Hepatic stellate cell (primary cell): Measurements from ENCODE around the gene SYVN1.

Source experiments
- DNase-seq: peaks from one replicate; pipeline ENCODE4 v3.0.0; 2011; ENCODE audit warnings: low spot score

Gene SYVN1

GRCh38 chr11:65112546-65113360 lies 21.6 kb downstream of the SYVN1 start:
- peak; percentile 71 for DNase-seq

DNA sequence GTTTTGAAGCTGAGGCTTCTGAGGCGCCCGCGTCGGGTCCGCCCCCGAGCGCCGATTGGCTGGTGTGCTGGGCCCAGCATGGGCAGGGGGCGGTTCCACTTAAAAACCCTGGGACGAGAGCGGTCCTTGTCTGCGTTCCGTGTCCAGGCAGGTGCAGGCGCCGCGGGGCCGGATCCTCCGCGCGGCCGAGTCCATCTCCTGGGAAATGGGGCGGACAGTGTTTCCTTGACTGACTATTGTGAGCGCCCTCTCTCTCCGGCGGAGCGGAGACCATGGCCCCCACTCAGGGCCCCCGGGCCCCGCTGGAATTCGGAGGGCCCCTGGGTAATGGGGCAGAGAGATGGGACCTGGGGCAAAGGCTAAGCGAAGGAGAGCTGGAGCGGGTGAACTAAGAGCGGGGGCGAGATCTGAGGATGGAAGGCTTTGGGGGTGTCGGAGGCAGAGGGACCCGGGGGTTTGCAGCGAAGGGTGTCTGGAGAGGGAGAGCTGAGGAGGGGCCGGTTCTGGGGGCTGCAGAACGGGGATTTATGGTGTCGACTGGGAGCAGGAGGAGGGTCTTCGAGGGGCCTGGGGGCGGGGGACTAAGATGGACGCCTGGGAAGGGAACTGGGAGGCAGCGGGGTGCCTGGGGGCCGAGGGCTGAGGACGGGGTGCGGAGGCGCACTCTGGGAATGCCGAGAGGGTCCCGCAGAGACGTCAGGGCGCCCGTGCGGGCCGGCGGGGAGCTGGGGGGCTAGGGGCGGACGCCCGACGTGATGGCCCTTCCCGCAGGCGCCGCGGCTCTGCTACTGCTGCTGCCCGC lies 22.4 kb downstream of the SYVN1 start, which contains the start of gene TM7SF2:
TM7SF2 (plus strand) TSS at position 129 of the 802 bp plus-strand sequence; CDS start at position 273, 144 bp downstream.
- peak; percentile 98 for DNase-seq

- no peak for DNase-seq
Measured at GRCh38 chr11:65111159-65111743, 23.1 kb downstream of the SYVN1 start.

GRCh38 chr11:65110354-65110861 lies 23.9 kb downstream of the SYVN1 start:
- DNase-seq, result peak; percentile 91

- no peak for DNase-seq
Measured at GRCh38 chr11:65109231-65110198, 24.8 kb downstream of the SYVN1 start.

GRCh38 chr11:65108469-65109123 lies 25.7 kb downstream of the SYVN1 start:
- DNase-seq, result no peak

- DNase-seq, result no peak
Measured at GRCh38 chr11:65107751-65108468, 26.4 kb downstream of the SYVN1 start.

DNA sequence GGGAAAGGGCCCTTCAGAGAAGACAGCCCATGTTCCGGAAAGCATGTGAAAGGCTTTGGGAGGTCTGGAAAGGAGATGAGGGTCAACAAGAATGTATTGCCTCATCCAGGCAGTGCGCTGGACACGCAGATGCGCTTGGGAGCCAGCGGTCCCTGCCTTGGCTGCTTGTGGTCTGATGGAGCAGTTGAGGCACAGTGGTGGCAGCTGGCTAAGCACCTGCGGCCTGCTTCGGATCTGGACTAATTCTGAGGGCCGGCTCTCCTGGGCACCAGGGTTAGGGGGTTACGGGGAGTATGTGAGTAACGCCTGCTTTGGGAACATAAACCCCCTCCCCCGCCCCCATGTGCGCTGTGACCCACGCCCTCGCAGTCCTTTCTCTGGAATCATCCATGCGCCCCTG lies 27.2 kb downstream of the SYVN1 start:
- DNase-seq, result no peak

GRCh38 chr11:65104628-65105027 lies 29.7 kb downstream of the SYVN1 start:
- DNase-seq, result no peak

DNA sequence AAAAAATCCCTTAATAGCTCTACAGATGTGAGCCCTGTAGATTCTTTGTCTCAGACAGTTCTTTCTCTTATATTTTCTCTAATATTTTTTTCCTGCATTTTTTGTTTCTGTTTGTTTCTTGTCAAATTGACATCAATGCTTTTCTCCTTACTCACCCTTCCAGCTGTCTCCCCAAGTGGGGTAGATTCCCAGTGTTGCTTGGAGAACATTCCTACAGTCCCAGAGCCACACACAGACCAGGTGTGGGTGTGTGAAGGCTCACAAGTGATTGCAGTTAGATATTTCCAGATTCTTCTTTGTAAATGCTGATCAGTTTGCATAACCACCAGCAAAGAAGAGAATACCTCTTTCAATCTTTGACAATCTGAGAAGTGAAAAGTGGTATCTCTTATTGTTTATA lies 30.8 kb downstream of the SYVN1 start:
- no peak for DNase-seq

DNA sequence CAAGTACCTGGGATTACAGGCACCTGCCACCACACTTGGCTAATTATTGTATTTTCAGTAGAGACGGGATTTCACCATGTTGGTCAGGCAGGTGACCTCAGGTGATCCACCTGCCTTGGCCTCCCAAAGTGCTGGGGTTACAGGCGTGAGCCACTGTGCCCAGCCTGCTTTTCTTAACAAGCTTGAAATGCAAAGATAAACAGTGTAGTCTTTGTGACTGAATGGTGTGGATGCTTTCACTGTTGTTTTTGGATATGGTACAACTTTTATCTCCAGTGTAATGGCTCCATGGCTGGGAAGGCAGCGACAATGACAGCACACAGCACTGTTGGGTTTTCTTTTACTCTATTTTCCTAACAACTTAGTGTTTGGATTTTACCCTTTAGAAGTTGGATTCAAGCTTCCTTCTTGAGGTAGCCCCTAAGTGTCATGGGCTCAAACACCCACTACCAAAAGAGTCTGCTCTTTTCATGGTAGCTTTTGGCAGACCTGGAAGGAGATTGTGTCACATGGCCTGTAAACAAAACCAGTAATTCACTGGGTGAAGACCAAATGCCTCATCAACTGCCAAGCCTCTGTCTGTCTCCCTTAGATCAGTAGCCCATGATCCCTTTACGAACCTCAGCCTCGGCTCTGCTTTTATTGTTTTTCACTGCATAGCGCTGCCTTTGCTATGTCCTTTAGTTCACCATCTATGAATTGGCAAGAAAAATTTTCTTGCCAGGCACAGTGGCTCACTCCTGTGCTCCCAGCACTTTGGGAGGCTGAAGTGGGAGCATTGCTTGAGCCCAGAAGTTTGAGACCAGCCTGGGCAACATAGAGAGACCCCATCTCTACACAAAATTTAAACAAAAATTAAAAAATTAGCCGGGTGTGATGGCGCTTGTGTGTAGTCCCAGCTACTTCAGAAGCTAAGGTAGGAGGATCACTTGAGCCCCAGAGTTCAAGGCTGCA lies 31.9 kb downstream of the SYVN1 start:
- no peak for DNase-seq

DNA sequence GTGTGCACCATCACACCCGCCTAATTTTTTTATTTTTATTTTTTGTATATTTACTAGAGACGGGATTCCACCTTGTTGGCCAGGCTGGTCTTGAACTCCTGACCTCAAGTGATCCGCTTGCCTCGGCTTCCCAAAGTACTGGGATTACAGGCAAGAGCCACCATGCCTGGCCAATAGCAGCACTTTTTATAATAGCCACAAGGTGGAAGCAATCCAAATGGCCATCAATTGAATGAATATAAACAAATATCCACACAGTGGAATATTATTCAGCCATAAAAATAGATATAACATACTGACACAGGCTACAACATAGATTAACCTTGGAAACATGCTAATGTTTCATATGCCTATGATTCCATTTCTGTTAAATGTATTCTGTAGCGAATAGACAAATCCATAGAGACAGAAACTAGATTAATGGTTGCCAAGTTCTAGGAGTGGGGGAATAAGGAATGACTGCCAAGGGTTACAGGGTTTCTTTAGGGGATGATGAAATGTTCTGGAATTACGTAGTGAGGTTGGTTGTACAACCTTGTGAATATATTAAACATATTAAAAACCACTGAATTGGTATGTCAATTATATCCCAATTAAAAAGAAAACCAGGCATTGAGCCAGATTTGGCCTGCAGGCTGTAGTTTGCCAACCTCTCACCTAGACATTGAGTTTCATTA lies 33.5 kb downstream of the SYVN1 start:
- no peak for DNase-seq

DNA sequence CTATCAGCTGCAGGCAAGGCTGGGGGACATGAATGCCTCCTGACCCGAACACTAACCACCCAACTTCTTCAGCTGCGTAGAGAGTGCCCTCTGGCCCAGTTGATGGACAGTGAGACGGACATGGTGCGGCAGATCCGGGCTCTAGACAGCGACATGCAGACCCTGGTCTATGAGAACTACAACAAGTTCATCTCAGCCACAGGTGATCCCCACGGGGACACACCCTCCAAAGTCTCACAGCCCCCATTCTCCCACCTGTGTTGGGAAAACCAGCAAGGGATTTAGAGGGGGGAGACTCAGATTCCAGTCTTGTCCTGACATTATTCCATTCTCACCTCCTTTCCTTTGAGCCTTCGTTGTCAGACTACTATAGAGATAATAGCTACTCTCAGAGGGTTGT lies 37.4 kb downstream of the SYVN1 start:
- no peak for DNase-seq

GRCh38 chr11:65095974-65096806 lies 38.1 kb downstream of the SYVN1 start, which contains the start of gene VPS51:
Gene VPS51 (plus strand): TSS chr11:65096214. CDS start chr11:65096251, 37 bp downstream.
- DNase-seq, result peak; percentile 96

- DNase-seq, result no peak
Measured at GRCh38 chr11:65095427-65095826, 38.9 kb downstream of the SYVN1 start.

DNA sequence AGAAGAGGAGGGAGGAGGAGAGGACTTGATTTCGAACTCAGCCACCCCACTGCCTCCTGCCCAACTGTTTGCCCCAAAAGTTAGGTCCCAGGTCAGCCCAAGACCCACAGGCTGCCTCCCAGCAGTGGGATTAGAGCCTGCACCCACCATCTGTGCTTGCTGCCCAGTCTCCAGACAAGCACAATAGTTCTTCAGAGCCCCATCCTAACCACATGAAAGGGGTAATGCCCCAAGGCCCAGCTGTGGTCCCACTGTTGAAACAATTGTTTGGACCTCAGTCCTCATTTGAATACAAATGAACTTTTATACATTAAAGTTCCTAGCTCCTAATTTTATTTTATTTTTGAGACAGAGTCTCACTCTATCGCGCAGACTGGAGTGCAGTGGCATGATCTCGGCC lies 43.7 kb downstream of the SYVN1 start:
- no peak for DNase-seq

- no peak for DNase-seq
Measured at GRCh38 chr11:65089621-65090020, 44.7 kb downstream of the SYVN1 start.
